ELR (cell line): ENCODE data around the gene APBB2.
A peak's percentile ranks its signal among the peaks of the same experiment; 100 is the strongest.
"Not testable (repeated sequence)": the region's sequence is repeated elsewhere in the genome, so short reads cannot be mapped to it uniquely, and the experiment has no call there.

ENCODE experiments used
- DNase-seq: peaks from one replicate; pipeline ENCODE4 v3.0.0-alpha.2; 2015; ENCODE audit warnings: low read depth

APBB2 gene

GRCh38 chr4:41014158-41014557, 200.2 kb downstream of the APBB2 start:
- no peak for DNase-seq

- no peak for DNase-seq
Observed at GRCh38 chr4:41013746-41014145, 200.6 kb downstream of the APBB2 start.

- no peak for DNase-seq
Observed at GRCh38 chr4:41012911-41013310, 201.4 kb downstream of the APBB2 start.

GRCh38 chr4:41012293-41012692, 202.0 kb downstream of the APBB2 start:
- DNase-seq, result peak; percentile 38

GRCh38 chr4:41009411-41009810, 204.9 kb downstream of the APBB2 start:
- peak; percentile 77 for DNase-seq

GRCh38 chr4:41006141-41006540, 208.2 kb downstream of the APBB2 start:
- peak; percentile 22 for DNase-seq

- no peak for DNase-seq
Observed at GRCh38 chr4:41002309-41002708, 212.0 kb downstream of the APBB2 start.

GRCh38 chr4:41000356-41000755, 214.0 kb downstream of the APBB2 start:
- no peak for DNase-seq

- DNase-seq, result peak; percentile 87
Observed at GRCh38 chr4:40998675-40999358, 215.5 kb downstream of the APBB2 start.

- no peak for DNase-seq
Observed at GRCh38 chr4:40995850-40996249, 218.5 kb downstream of the APBB2 start.

- DNase-seq, result peak; percentile 83
Observed at GRCh38 chr4:40994321-40994720, 220.0 kb downstream of the APBB2 start.

- not testable (repeated sequence) for DNase-seq
Observed at GRCh38 chr4:40993296-40993693, 221.0 kb downstream of the APBB2 start.

- peak; percentile 86 for DNase-seq
Observed at GRCh38 chr4:40992472-40993295, 221.7 kb downstream of the APBB2 start.

GRCh38 chr4:40991908-40992307, 222.4 kb downstream of the APBB2 start:
- no peak for DNase-seq

- no peak for DNase-seq
Observed at GRCh38 chr4:40990899-40991265, 223.5 kb downstream of the APBB2 start.

- DNase-seq, result peak; percentile 94
Observed at GRCh38 chr4:40990236-40990898, 224.0 kb downstream of the APBB2 start.

- DNase-seq, result no peak
Observed at GRCh38 chr4:40987151-40987550, 227.2 kb downstream of the APBB2 start.

- no peak for DNase-seq
Observed at GRCh38 chr4:40986375-40986774, 228.0 kb downstream of the APBB2 start.

- DNase-seq, result no peak
Observed at GRCh38 chr4:40984051-40984450, 230.3 kb downstream of the APBB2 start.

- DNase-seq, result peak; percentile 54
Observed at GRCh38 chr4:40980318-40980883, 233.9 kb downstream of the APBB2 start.

- no peak for DNase-seq
Observed at GRCh38 chr4:40978548-40978947, 235.8 kb downstream of the APBB2 start.

- peak; percentile 78 for DNase-seq
Observed at GRCh38 chr4:40976343-40976742, 238.0 kb downstream of the APBB2 start.

- DNase-seq, result no peak
Observed at GRCh38 chr4:40972722-40973121, 241.6 kb downstream of the APBB2 start.
